Epidermal melanocyte (primary cell): ENCODE measurements around the gene NFKB1.

ENCODE experiments used
- DNase-seq: peaks from one replicate; pipeline ENCODE4 v3.0.0; 2011; ENCODE audit warnings: low spot score; ENCODE audit not compliant: insufficient read length

The NFKB1 gene

DNA sequence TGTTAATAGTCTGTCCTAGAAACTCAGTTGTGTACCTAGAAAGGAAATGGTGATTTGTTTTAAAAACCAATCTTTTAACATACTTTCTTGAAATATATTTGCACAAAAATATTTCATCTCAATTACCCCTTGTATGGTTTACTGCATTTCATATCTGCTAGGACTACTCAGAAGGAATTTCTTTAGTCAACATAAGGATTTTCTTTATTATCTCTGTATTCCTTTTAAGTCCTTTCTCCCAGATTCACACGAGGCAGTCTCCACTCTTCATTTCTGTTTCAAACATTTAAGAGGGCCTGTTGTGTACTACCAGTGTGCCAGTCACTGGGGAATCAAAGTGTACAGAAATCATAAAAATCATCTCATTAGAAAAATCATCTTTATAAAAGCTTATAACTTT lies 28.8 kb downstream of the NFKB1 start:
- no peak for DNase-seq

DNA sequence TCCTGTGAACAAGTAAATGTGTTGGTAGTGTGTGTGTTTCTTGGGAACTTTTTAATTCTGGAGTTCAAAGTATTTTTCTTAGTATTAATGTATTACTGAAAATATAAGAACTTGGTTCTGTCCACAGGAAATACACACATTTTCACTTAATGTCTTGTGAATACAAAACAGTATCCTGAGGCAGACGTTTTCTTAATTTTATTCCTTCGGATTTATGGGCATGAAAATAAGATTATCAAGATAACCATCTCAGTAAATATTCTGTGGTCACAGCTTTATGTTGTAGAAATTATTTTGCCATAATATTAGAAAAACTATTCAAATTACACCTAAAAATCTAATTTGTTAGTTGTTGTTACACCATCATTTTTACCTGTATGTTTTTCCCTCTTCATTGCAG lies 29.8 kb downstream of the NFKB1 start:
- DNase-seq = no peak

DNA sequence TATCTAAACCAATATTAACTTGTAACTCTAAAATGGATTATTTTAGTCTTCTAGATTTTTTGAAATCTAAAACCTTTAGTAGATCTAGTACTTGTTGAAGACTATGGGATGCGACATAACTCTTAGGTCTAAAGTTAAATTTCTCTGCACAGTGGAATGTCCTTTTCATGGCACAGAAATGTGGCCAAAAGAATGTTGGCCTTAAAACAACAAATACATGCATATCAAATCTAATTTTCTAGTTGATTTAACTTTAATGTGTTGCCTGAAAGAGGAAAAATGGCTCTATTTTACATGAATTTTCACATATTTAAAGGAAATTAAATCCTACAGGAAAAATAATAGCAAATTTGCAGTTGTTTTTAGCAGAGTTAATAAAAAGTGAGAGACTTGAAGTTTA lies 30.3 kb downstream of the NFKB1 start:
- DNase-seq = no peak

DNA sequence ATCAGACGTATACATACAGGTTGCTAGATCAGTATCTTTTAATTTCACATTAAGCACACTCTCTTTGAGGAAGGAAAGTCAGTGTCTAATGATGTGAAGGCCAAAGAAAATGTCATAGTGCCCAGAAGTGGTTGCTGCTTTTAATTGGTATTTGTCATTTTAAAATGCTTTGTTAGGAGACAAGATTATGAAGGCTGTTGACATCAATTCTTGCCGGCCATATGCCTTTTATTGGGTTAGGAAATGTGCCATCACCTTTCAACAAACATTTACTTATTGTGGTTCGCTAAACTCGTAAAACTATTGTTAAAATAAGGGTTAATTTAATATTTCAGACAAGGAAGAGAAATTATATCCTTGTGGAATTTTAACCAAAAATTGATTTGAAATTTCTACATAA lies 32.2 kb downstream of the NFKB1 start:
- no peak for DNase-seq

DNA sequence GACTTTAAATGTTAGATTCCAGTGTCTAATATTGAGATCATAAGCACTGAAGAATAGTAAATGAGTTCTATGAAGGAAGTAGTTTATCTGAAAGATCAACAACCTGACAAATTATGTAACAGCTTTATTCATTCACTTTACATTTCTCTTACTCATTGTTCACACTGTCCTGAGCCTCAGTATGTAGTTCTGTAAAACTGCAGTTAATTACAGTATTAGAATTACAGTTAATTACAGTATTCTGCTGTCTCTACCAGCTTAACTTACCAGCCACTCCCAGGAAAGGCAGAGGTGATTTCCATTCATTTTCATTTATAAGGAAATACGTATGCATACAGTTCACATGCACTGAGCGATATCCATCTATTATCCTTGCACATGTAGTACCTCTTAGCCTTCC lies 32.7 kb downstream of the NFKB1 start:
- DNase-seq = no peak

DNA sequence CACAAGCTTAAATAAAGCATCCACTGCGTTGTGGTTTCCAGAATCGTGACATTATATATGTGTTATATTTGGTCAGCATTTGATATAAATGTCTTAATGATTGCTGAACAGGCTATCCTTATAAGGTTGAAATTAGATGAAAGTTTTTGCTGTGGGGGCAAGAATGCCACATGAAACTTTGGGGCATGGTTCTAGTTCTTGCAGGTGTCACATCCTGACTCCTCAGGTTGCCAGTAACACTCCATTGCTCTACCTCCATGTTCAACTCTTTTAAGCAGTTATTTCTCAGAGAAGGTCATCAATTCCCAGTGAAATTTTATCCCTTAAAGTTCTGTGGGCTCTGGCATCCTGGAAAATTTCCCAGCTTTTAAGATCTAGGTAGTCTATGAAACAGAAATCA lies 33.7 kb downstream of the NFKB1 start:
- no peak for DNase-seq

DNA sequence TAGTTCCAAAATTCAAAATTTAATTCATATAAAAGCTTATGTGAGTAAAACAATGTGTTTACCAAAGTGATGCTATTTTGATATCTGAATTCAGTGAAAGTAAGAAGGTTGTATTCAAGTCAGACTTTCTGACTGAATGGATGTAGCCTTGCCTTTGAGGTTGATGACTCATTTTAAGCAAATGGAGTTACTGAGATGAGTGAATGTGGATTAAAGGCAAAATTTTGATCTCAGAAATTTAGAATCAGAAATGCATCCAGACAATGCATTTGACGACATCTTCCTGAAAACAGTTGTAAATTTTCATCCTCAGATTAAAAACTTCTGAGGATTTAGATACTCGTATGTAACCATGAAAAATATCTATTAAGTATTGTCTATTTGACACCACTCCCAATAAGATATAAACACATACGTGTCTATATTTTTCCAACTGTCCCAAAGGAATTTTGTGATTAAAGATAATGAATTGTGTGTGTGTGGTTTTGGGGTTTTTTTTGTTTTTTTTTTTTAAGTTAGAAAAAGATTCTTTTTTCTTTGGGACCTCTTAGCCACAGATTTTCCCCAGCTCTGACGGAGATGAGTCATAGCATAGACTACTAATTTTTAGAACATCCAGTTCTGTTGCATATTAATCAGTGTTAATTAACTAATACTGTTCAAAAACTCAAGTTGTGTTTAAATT lies 34.4 kb downstream of the NFKB1 start:
- no peak for DNase-seq

DNA sequence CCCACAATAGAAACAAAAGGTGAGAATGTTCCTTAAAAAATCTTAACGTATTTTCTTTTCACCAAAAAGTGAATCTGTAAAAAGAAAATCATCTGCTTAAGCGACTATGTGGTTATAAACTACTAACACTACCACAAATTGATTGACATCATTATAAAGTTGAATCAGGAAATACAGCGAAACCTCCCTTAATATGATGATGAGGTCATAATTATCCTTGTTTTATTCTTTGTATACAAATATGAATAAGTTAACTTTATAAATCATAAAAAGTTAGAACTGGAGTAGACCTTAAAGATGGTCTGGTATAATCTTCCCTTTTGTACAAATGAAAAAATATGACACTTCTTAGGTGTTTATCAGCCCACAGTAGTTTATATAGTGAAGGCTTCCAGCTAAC lies 35.6 kb downstream of the NFKB1 start:
- DNase-seq = no peak

DNA sequence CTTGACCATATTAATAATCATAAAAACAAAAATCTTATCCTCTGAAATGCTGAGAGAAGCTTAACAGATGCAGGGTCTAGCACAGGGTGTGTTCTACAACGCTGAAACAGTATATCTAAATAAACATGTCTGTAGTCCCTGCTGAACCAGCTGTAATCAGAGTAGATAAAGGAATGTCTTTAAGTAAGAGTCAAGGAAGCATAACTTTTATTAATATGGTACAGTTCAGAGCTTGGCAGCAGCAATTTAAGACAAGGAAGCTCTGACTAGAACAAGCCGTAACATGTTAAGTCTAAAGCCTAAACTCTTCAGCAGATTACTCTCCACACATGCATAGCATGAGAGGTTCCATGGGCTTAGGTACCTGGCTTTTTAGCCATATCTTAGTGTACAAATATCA lies 36.1 kb downstream of the NFKB1 start:
- no peak for DNase-seq

DNA sequence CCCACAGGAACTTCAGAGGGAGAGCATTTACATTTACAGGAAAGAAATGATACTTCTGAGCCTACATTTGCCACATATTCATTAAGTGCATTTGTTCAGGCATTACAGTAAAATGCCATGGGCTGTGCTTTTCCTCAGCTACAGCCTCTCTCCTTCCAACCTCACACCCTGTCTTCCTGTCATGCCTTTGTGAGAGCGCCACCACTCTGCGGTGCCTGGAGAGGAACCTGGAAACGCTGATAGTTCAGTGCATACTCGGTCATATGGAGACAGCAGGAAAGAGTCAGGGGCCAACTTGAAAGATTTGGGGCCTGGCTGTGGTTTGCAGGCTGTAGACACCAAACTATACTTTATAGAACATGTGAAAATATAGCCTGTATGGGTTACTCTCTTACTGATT lies 40.5 kb downstream of the NFKB1 start:
- no peak for DNase-seq

DNA sequence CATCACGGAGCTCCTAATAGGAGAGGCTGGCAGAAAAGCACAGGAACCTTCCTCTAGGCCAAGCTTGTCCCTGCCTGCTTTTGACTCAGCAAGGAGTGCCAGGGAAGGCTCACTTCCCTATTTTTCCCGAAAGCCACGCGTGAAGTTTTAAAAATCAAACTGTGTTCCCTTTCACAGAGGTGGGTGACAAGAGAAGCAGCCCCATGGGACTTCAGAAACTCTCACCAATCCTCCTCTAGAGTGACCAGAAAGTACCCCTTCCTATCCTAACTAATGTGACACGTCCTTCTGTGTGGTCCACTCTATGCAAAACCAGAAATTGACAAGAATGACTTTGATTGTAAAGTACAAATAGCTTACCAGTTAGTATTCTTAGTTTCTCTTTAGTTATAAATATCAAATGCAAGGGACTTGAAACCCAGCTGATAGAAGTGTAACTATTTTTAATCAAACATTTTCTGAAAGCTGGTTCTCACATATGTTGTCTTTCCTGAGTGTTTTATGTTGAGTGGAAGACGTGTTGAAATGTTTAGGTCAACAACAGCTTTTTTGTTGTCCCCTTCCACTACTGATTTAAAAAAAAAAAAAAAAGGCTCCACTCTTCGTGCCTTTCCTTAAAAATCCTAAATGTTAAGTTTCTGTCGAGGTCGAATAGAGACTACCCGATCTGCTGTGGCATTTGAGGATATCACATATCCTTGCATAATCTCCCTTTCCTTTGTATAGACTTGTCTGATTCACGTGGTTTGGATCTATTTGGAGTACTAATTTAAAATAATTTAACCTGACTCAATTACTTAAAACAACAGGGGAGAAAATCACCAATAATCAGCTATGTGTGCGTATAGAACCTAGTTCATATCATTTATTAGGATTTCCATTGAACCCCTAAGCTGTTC lies 42.1 kb downstream of the NFKB1 start:
- DNase-seq = no peak

DNA sequence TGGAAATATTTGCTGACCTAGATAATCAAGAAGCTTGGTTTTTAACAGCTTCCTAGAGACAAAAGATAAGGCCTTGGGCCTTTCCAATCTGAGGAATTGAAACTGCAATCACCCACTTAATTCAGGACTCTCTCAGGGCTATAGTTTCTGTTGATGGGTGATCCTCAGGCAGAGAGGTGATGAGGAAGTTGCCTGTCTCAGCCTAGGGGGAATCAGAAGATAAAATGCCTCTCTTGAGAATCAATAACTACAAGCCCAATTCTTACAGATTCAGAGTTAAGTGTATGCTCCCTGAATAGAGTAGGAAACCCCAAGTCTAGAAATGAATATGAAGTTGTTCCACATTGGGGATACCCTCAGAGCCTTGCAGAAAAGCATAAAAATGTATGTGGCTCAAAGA lies 45.5 kb downstream of the NFKB1 start:
- DNase-seq = no peak

DNA sequence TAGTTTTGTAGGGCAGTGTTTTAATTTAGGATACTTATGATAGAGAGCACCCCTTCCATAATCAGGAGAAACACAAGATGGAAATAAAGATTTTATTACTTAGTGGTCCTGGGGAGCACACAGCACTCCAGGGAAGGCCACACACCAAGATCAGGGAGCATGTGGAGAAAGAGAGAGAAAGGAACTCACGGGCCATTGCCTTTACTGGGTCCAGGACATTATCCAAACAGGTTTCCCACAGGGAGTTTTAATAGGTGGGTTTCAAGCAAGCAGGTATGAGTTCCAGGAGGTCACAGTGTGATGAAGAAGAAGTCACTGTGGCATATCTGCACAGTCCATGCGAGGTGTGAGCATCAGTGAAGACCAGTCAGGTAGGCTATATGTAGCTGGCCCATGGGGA lies 46.8 kb downstream of the NFKB1 start:
- DNase-seq = no peak

DNA sequence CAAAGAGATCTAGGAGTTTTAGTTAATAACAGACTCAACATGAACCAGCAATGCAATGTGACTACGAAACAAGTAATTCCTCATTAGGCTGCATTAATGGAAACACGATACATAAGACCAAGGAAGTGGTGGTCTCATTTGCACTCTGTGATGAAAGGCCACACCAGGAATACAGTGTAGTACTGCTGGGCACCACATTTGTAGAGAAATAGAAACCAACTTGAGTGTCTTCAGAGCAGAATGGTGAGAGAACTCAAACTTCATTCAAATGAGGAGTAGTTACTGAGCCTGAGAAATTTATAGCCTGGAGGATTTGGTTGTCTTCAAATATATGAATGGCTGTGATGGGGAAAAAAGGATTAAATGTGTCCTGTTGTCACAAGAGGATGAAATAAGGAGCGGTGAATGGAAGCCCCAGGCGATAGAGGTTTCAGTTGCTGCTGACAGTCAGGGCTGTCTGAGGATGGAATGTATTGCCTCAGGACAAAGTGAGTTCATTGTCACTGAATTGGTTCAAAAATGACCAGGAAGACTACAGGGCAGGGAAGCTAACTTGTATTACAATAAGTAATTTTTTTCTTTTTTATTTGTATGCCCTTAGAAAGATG lies 50.9 kb downstream of the NFKB1 start:
- no peak for DNase-seq

DNA sequence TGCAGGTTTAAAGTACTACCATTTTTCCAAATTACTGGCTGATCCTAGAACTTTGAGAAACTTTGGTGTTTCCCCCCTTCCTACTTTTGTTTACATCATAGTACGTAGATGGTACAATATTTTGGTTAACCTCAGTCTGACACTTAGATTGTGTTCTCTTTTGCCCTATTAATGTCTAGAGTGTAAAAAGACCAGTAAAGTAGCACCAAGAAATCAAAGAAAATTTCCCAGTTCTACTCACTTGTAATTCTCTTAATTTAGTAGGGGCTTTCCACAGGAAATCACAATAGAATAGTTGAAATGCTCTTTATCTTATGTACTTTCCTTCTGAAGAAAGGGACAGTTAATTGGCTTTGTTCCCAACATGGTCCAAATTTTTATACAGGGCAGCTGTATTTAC lies 51.6 kb downstream of the NFKB1 start:
- no peak for DNase-seq

DNA sequence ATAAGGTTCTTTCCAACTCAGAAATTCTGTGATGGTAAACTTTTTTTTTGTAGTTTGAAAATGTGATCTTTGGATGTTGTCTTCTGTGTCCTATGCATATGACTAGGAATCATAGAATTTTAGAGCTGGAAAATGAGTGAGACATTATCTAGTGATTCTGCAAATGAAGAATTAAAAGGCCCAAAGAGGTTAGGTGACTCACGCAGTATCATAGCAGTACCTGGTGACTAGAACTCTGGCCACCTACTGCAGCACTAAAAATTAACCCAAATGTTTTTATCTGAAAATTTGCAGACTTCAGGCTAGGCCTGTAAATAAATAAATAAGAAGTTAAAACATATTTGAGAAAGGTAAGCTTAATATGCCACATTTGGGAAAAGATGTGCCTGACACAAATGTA lies 52.8 kb downstream of the NFKB1 start:
- no peak for DNase-seq

DNA sequence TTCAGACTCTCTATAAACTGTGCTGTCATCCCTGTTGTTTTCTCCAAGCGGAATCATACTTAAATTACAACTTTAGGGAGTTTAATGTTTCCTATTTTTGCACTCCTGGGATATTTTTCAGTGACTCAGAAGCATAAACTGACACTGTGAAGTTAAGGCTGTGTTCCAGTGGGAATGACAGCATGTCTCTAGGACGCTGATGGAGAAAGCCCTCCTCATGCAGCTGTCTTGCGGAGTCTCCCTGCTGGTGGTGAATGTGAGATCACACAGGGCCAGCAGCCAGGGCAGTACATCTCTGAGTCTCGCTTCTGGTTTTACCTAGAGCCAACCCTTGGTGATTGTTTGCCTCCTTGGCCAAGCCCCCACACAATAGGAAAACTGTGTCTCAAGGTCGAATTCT lies 53.3 kb downstream of the NFKB1 start:
- DNase-seq = no peak

DNA sequence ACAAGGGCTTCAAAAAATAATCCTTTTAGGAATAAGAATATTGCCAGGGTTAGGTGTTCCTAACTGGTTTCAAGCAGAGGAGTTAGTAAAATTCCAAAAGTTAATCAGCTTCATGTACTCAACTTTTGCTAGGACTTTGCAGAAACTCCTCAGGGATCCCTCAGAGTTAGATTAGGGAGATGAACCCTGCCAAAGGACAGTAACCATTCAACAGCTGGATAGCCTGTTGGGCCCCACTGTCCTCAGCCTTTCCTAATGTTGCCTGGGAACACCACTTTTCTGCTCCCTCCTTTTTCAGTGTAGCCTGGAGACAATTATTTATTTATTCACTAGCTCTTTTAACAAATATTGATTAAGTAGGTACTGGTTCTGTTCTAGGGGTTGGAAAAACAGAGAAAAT lies 53.8 kb downstream of the NFKB1 start:
- no peak for DNase-seq

DNA sequence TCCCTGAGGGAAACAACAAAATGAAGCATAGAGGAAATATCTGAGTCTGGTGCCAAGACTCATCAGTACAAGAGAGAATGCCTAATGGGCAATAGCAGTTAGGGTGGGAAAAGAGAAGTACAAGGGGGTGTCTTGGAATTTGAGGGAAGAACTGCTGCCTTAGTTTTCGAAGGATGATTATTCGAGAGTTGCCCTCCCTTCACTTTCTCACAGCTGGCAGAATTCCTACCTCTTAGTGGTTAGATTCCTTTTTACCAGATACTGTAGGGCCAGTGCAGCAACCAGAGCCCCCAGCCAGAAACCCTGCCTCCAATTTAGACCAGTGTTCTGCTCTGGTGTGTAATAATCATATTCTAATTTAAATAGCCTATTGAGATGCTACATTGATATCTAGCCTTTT lies 56.5 kb downstream of the NFKB1 start:
- DNase-seq = no peak

DNA sequence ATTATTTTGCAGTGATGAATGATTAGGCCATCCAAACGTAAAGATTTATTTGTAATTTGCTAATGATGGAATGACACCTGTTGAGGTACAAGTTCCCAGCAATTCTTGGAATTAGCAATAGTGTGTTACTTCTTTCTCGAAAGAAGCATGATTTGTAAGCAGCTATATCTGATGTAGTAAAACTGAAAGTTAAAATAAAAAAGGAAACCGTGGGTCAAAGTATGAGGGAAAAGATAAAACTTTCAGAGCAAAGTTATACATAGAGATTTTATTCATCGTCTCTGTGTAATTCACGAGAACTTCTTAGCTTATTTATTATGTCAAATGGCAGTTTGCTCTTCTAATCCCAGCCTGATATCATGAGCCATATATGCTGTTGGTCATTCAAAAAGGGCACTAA lies 59.0 kb downstream of the NFKB1 start:
- no peak for DNase-seq

DNA sequence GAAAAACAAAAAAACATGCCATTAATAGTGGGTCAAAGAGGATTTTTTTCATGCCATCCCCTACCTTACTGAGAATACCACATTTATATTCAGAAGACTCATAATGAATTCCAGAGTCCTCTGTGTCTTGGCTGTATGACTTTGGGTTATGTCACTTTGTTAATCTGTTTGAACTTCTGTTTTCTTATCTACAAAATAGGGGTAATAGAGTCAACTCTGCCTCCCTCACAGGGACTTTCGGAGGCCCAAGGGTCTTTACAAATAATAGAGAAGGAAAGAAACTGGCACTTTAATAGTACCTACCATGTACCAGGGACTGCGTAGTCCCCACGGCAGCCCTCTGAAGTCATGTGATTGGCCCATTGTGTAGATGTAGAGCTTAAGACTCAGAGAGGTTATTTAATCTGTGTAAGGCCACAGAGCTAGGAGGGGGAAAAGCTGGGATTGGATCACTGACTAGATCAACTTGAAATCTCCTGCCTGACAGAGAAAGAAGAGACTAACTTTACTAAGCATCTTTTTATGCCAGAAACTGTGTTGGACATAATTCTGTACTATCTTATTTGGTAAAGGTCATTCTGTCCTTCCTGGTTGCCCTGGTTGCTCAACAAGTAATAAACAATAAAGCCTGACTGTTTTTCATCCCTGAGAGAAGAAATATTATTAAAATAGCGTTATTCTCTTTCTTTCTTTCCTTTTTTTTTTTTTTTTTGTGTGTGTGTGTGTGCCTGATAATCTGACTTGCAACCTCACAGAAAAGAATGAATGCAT lies 59.6 kb downstream of the NFKB1 start:
- no peak for DNase-seq

DNA sequence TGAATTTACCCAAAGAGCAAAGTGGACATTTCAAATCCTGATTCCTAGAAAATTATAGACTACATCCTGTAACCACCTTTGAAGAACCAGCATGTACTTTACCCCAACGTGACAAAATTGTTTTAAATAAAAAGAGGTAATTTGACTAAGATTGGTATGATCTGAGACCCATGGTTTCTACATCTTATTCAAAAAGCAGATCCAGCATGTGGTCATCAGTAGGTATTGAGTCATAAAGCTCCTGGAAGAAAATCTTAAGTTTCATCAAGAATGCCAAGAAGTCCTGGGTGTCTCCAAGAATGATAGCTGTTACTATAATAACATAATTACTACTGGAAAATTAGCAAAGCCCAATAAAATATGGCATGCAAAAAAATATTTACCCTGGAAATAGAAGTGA lies 61.8 kb downstream of the NFKB1 start:
- no peak for DNase-seq
